Fibroblast of villous mesenchyme (primary cell): ENCODE measurements around the gene ATOH8. TPM values are rescaled to one million over a fixed set of nuclear protein-coding genes. Genes with fewer than 3 reads are reported as not detected.

ENCODE experiments used
- DNase-seq: peaks from one replicate; pipeline ENCODE4 v3.0.0-alpha.2; 2010; ENCODE audit warnings: low read depth
- H3K4me3 ChIP-seq: 2 replicates; pipeline ENCODE4 v1.5.1; 2011; ENCODE audit warnings: low read depth, mild to moderate bottlenecking, low read length
- total RNA-seq: library from RNA; depleted of rRNA; stranded (reverse); fragments of >200 nt; gene quantifications from 2 replicates; pipeline ENCODE4 v1.2.3, GENCODE V29; 2012
- TF ChIP-seq, protein P1 (sequence below): IDR thresholded peaks from 2 replicates; pipeline ENCODE4 v1.5.1; 2012; ENCODE audit warnings: low read depth, mild to moderate bottlenecking, low read length; ENCODE audit not compliant: insufficient read depth

ATOH8 gene
- total RNA-seq, 1 donor = 9.1 TPM

DNA sequence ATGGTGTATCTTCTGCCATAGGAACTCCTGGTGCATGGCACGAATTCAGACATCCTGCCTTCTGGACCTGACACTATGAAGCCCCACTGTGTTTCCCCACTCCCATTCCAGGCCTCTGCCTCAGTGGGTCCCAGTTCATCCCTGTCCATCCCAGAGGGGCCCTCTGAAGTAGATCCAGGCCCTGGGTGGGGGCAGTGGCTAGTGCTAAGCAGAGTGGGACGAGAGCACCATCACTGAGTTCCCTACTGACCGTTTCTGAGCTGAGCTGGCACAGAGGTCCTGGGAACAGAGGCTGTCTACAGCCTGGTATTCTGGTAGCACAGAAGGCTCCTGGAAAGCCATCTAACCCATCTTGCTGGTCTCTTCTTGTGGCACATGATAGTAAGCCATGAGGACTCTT is 54.0 kb downstream of the ATOH8 start:
- H3K4me3 ChIP-seq = no peak overlapping the region
- TF ChIP-seq, protein P1, sequence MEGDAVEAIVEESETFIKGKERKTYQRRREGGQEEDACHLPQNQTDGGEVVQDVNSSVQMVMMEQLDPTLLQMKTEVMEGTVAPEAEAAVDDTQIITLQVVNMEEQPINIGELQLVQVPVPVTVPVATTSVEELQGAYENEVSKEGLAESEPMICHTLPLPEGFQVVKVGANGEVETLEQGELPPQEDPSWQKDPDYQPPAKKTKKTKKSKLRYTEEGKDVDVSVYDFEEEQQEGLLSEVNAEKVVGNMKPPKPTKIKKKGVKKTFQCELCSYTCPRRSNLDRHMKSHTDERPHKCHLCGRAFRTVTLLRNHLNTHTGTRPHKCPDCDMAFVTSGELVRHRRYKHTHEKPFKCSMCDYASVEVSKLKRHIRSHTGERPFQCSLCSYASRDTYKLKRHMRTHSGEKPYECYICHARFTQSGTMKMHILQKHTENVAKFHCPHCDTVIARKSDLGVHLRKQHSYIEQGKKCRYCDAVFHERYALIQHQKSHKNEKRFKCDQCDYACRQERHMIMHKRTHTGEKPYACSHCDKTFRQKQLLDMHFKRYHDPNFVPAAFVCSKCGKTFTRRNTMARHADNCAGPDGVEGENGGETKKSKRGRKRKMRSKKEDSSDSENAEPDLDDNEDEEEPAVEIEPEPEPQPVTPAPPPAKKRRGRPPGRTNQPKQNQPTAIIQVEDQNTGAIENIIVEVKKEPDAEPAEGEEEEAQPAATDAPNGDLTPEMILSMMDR = no peak
- DNase-seq = no peak

DNA sequence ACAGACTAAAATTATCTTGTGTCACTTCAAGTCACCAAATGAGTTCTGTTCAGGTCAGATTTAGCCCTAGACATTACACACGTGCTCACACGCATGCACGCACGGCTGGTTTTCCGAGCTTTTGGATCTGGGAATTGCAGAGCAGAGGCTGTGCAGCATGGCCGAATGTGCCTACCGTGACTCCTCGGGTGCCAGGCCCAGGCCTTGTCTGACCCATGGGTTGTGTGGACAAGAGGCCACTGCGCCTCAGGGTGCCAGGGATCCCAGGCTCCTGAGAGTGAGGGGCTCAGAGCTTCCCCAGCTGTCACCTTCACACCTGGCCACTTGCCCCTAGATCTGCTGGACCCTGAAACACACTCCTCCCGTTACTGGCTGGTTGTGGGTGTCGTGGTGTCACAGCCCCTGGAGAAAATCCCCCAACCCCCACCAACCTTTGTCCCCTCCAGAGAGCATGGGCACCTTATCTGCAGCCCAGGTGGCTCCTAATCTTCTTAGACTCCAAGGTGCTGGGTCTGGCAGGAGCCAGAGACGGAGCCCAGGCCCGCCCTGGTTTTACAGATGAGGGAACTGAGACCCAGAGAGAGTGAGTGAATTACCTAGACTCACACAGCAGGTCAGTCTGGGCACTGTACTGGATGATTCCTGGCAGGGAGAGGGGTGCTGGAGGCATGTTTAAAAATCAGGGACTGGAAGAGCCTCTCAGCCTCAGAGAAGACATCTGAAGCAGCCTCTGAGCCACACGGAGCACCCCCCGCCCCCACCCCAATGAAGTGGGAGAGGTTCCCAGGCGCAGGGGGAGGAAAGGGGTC is 56.8 kb downstream of the ATOH8 start:
- DNase-seq = no peak
- TF ChIP-seq, protein P1 = no peak
- H3K4me3 ChIP-seq = no peak overlapping the region

DNA sequence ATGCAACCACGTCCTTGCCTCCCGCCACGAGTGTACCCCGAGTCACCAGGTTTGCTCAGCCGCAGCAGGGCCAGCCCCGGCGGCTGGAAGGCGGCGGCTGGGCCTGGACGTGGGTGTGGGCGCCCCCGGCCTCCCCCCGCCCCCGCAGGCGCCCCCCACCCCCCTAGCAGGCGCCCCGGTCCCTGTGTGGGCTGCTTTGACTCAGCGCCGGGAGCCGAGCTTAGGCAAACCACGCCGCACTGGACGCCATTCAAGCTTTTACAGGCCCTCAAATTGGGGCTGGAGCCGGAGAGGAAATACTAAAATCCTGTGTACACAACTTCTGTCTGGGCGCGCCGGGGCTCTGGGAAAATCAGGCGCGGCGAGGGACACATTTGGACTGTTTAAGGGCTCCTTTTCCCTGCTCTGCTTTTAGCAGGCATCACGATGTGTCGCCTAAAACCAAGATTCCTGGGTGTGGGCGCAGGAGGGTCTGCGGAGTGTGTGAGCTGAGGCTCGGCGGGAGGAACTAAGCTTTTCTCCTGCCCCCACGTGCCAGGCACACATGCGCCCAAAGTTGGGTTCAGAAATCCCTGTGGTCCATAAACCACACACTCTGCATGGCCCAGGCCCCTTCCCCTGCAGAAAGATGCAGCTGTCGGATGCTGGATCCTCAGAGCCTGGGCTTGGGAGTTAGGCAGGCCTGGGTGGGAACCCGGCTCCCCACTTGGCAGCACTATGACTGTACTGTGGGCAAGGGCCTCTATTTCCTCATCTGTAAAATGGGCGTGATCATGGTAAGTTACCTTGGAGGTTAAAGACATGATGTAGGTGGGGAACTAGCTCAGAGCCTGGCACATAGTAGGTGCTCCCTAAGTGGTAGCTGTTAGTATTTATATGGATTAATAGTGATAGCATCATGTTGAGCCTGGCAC is 57.6 kb downstream of the ATOH8 start:
- H3K4me3 ChIP-seq = no peak overlapping the region
- TF ChIP-seq, protein P1 = no peak
- DNase-seq = peak; percentile 74

DNA sequence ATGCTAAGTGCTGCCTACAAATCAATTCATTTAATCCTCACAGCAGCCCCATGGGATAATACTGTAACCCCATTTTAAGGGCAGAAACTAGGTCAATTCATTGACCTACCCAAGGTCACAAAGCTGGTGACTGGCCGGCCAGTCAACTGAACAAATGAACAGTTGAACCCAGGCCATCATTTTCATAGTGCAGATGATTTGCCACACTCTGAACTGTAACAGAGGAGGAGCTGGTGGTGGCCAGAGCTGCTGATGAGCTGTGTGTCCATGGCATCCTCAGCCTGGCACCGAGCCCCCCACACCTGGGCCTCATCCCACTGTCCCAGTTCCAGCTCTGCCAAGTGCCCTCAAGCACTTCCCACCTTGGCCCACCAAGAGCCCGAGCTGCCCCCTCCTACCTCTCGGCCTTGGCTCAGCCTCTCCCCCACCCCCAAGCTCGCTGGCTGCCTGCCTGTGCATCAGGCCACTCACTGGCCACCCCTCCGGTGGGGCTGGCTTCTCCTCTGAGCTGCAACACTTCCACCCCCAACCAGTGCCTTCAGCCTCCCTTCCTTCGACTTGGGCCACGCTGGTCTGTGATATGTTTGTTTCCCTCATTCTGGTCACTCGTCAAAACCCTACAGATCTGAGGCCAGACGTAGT is 58.4 kb downstream of the ATOH8 start:
- TF ChIP-seq, protein P1 = no peak
- DNase-seq = no peak
- H3K4me3 ChIP-seq = no peak overlapping the region

DNA sequence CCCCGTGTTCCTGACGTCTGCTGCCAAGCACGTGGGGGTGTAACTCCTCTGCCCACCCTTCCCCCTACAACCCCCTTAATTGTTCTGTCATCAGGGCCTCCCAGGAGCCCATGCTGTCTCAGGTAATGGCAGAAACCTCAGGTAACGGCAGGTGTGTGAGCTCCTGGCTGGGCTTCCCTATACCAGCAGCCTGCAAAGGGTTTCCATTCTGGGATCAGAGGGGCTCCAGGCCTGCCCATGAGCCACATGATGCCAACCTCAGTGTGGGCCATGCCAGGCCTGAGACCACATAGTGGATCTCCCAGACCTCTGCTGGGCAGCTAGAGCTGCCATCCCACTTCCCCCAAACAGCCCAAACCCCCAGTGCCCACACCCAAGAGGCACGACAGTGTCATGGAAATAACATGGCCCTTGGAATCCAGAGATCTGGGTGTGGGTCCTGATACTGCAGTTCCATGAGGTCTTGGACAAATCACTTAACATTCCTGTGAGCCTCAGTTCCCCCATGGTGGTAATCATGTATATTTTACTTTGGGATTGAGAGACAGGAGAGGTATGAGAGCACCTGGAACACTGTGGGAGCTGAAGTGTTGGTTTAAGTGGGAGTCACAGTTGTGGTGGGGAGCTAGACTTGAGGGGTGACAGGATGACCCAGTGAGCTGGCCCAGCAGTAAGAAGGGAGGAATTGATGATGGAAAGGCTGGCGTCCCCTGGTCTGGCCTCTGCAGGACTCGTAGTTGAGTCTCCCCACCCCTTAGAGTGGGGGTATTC is 59.6 kb downstream of the ATOH8 start:
- no peak overlapping the region for H3K4me3 ChIP-seq
- no peak for DNase-seq
- TF ChIP-seq, protein P1 = no peak

DNA sequence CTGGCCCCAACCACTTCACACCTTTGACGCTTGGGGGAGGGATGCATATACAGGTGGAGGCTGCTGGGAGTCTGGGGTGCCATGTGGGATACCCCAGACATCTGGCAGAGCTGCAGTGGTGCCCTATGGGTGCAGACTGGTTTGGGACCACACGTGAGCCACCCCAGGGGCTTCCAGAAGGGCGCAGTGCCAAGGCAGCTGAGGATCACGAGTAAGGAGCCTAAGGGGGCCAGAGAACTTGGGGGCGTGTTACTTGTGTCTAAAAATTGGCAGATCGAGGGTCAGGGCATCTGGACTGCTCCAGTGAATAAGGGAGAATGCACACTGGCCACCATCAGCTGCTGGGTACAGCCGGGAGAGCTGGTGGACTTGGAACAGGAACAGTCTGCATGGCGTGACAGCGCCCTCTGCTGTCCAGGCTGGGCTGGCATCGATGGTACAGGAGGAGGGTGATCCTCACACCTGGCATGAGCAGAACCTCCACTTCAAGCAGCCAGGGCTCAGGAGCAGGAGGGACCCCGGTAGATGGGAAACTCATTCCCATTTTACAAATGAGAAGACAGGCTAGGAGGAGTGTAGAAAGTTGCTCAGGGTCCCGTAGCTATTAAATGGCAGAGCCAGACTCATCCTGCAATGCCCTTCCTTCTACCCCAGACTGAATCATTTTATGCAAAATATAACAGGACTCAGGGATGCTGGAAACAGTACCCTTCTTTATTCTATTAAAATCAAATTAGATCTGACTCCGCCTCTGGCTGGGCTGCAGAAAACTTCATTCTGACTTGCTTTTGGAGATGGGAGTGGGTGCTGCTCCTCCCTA is 60.4 kb downstream of the ATOH8 start:
- DNase-seq = peak; percentile 85
- TF ChIP-seq, protein P1 = peak; percentile 98
- H3K4me3 ChIP-seq = no peak overlapping the region
